Femur (tissue), 1 donor: ENCODE measurements around the gene C16orf46.

Experiments
- DNase-seq: peaks from one replicate; pipeline ENCODE4 v3.0.0-alpha.2; 2017

C16orf46 gene

DNA sequence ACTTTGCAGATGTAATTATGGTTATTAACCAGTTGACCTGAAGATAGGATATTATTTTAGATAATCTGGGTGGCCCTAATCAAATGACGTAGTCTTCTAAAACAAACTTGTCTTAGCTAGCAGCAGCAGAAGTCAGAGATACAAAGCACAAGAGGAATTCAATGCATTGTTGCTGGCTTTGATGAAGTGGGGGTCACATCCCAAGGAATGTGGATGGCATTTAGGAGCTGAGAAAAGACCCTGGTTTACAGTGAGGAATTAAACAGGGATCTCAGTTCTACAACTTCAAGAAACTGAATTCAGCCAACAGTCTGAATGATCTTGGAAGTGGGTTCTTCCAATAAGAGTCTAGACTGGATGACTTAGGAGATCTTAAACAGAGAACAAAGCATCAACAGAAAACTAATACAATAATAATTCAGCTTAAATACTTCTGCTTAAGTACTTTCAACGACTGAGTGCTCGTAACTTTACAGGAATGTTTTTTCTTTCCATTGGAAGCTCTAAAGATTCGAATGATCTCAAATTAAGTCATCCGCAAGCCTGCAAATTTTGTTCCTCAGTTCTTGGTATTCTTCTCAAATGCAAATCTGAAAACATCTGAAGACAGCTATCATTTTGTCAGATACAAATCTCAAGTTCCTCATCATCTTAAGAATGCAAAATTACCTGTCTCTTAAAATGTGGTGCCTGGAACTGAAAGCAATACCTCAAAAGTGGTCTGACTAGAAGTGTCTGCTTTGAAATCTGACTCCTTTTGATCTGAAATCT, 3.3 kb downstream of the C16orf46 start:
- DNase-seq, result no peak

DNA sequence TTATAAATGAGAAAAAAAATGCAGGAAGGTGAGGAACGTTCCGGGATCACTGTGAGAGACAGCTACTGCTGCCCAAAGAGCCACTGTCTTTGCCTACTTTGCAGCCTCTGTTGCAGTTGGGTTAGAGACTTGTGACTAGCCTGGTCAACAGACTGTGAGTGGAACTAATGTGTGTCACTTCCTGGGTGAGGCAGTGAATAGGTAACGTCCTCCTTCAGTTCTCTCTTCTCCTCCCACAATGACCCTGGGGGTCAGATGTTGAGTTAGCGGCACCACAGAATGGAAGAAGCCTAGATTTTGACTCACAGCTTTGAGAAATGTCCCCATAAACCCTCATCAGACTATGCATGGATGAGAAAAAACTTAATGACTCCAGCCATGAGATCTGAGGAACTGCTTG, 5.2 kb downstream of the C16orf46 start:
- no peak for DNase-seq

DNA sequence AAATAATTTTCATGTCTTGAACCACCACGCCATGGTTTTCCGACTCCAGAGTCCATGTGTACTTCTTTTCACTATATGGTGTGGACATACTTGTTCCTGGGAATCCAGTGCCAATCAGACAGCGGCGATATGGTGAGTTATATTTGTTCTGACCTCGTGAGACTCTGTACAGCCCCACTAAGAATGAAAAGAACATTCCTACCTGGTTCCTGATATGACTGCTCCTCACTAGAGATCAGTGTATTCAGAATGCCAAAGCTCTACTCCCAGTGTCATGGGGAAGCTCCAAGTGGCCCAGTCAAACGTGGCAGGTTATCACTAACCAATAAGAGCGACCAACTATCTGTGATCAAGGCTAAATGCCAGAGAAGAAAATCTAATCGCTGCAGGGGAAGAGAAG, 6.1 kb downstream of the C16orf46 start:
- no peak for DNase-seq

DNA sequence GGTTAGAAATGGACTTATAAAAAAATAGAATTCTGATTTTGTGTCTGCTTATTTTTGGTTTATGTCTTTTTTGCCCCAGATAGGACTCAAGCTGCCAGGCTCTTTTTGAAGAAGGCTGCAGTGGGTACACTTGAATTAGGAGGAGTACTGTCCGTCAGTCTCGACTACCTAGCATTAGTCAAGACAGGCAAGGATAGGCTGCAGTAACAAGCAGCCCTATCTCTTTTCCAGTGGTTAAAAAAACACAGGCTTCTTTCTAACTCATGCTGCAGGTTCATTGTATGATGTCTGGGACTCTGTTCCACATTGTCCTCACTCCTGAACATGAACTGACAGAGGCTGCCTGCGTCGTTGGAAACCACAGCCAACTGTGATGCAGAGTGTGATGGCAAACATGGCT, 8.0 kb downstream of the C16orf46 start:
- no peak for DNase-seq

DNA sequence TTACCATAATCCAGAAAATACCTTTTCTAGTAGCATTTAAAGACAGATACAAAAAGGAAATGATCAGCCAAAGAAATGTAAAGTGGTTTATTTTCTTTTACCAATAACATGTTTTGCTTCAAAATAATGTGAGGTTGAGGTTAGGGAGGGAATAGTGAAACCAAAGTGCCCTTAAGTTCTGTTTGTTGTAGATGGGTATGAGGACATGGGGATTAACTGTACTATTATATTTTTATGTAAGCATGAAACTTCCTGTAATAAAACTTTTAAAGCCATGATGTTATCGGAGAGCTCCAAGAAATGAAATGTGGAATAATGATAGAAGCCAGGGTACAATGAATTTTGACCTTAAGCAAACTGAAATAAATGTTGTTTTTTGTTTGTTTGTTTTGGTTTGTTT, 9.9 kb downstream of the C16orf46 start:
- DNase-seq, result no peak

DNA sequence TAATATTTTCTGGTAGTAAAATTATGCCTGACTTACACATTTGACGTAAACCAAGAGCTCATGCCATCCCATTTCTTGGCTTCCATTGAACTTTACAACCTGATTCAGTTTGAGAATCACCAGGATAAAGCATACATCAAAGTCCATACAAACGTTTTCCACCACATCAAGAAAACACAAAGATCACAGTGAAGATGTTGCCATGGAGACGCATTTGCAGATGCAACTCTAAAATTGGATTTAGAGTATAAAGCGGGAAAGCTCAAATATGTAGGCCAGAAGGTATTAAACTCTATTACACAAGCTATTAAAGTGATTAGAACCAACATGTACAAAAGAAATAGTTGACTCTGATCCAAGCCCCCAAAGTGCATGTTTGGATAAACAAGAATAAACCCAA, 10.4 kb downstream of the C16orf46 start:
- DNase-seq, result no peak

DNA sequence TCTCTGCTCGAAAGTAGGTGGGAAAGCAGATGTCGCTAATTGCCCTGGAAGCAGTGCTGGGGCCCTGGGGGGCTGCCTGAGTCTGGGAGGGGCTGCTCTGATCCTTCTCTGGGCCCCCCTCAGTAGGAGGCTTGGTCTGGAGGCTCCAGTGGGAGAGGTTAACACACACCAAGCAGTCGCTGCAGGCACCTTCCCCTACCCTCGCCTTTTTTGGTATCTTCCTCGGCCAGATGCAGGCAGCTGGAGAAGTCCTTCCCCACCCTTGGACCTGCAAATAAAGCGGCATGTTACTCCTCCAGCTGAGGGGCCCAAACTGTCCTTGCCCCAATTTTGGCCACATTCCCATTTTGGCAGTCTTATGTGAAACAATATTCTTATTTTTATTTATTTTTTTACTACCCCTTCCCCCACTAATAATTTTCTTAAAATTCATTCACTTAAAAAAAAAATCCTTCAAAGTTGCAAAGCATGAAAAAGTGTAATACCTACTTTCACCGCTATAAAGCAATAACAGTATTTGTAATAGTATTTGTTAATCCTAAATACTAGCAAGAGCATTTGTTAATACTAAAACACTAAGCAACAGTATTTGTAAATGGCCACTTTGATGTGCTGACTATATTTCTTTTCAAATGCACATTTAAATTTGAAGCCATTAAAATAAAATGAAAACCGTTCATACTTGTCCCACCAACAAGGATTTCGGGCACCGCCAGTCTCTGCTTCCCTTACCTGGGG, 15.0 kb downstream of the C16orf46 start:
- no peak for DNase-seq

DNA sequence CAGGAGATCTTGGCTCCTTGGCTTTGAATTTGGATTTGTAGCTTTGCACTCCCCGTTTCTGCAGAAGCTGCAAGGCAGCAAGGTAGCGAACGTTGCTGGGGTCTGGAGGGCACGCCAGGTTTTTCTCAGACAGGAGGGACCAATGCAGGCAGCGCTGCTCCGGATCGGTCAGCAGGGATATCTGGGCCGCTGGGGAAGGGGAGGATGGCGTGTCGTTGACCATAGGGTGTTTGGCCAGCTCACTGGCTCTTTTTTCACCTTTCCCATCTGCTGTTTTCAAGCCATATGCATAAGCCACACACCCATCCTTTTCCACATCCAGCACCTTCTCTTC, 15.8 kb downstream of the C16orf46 start:
- DNase-seq, result no peak

DNA sequence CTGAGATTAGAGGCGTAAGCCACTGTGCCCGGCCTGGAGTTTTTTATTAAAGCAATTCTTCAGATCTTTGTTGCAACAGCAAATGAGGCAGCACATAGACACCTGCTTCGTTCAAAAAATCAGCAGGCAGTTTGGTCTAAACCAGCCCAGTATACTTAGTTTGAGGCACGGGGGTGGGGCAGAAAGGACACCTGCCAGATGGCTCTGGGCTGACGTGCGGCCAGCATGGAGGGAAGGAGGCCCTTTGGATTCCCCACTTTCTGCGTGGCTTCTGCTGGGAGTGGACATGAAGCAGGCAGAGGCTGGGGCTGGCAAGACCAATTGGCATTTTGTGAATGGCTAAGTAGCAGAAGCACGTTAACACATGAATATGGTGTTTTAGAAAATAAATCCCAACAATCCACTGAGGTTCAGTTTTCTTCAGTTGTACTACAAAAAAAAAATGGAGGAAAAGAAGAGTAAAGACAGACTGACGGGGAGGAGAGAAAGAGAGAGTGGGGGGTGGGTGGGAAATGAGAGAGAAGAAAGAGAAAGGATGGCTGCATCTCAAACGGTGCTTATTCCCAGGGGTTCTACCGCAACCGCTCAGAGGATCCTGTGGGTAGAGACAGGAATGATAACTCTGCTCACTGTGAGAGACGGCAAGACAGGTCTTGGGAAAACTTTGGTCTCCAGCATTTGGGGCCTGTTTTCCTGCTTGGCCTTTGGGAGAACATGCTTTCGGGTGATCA, 16.3 kb downstream of the C16orf46 start:
- DNase-seq, result no peak

DNA sequence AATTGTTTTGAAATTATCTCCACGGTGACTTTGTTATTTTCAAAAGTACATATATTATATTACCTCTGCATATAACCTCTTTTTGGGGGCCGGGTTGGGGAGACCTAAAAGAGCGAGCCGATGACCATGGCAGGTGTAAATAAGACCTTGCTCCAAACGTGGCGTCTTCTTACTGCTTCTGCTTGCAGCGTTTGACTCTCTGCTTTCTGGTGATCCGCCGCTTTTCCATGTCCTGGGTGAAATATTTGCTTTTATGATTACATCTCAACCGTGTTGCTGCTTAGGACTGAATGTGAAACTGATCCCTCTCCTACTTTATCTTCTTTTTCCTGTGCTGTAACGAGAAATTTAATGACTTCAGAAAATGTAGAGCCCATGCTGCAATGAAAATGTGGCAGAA, 23.3 kb downstream of the C16orf46 start:
- DNase-seq, result no peak

DNA sequence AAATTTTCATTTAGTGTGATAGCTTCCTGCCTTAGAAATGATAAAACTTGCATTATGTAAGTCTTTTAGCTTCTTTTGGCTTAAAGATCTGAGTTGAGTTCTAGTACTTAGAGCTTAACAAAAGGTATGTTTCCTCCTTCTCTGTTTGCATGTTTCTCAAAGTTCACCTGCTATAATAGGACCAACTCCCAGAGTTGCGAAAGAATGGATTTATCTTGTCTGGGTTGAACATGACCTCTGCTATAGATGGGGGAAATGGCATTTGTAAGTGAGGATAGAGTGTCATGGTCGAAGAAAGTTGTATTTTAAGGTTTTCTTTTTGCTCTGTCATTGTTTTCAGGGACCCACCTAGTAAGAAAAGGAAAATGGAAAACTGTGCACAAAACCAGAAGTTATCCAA, 34.2 kb downstream of the C16orf46 start:
- DNase-seq, result no peak

DNA sequence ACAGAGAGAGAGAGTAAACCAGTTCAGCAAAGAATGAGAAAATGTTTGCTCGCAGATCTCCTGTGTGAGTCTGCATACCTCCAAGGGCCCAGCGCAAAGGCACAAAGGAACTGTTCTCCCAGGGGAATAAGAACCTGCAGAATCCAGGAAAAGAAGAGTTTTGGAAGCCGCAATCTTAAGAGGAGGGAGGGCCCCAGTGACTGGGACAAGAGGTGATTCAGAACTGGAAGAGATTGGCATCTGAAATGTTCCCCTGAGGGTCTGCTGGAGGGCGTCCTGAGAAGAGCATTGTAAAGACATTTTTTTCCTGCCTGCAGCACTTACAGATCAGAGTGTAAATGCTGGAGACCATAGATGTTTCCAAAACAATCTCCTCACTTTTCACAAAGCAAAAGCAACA, 35.3 kb downstream of the C16orf46 start:
- no peak for DNase-seq

DNA sequence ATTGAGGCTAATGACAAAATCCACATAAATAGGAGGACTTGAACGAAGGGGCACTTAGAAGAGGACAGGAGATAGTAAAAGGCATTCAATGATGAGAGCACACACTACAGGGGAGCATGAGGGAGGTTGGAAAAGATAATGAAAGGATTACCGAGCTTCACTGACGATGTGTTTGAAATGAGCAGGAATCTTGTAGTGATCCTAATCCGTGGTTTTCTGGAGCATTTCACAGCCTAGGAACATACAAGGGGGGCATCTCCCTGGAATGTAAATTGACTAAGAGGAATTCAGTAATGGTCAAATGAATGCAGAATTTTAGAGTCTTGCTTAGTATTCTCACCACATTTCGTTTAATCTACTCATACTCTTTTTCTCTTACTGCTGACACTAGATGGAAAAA, 36.2 kb downstream of the C16orf46 start:
- DNase-seq, result no peak

DNA sequence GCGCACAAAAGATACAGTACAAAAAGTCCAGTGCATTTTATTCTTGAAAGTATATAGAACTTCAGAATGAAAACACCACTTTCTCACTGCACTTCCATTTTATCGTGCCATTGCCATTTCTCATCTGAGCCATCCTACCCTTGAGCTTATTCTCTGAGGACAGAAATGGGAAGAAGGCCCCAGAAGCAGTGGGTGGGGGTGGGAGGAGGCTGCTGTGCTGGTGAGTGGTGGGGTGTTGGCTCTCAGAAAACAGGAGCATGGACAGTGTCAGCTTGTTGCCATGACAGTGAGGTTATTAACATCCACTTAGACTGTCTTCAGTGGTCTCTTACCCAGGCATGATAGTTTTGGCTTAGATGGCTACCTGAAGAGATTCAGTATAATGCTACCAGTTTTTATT, 36.9 kb downstream of the C16orf46 start:
- DNase-seq, result no peak

DNA sequence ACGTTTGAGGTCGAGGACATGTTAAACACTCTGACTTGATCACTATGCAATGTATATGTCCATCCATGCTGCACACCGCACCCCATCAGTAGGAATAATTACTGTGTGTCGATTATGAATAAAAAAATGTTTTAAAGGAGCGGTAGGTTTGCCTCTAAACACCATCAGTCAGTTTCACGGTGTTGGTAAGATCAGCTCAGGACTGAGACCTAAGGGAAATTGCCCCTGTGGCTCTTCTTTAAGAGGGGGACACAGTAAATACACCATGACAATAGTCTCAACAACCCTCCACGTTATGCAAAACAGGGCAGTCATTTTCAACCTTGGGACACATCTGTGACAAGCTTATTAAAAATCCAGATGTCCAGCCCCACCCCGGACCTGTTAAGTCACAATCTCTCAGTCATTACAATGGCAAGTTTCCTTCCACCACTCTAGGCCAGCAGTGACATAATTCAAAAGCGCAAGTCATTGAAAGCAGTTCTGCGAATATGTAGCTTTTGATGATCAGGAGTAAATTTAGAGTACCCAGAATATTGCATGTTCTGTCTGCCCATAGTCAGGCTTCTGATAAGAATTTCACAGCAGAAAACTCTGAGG, 40.2 kb downstream of the C16orf46 start:
- DNase-seq, result no peak

DNA sequence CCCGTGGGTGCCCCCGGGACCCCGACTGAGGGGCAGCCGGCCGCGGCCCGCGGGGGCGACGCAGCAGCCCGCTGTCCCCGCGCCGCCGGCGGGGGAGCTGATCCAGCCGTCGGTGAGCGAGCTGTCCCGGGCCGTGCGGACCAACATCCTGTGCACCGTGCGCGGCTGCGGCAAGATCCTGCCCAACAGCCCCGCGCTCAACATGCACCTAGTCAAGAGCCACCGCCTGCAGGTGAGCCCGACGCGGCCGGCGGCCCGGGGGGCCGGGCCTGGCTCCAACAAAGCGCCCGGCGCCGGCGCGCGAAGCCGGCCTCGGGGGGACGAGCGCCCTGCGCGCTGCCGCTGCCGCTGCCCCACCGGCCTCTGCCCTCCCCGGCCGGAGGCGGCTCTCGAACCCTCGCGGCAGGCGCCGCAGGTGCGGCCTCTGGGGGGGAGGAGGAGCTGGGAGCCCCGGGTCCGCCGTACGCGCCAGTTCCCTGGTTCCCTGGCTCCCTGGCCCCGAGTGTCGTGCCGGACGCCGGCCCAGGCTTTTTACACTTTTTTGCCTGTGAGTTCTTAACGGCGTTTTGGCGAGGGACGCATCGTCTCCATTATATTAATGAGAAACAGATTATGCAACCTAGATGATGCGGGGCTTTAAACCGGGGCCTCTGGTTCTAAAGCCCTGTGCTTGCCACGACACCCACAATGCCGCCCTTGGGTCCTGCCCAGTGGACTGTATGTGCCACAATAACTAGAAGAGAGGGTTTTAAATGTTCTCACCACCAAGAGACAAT, 40.9 kb downstream of the C16orf46 start:
- peak; percentile 41 for DNase-seq

DNA sequence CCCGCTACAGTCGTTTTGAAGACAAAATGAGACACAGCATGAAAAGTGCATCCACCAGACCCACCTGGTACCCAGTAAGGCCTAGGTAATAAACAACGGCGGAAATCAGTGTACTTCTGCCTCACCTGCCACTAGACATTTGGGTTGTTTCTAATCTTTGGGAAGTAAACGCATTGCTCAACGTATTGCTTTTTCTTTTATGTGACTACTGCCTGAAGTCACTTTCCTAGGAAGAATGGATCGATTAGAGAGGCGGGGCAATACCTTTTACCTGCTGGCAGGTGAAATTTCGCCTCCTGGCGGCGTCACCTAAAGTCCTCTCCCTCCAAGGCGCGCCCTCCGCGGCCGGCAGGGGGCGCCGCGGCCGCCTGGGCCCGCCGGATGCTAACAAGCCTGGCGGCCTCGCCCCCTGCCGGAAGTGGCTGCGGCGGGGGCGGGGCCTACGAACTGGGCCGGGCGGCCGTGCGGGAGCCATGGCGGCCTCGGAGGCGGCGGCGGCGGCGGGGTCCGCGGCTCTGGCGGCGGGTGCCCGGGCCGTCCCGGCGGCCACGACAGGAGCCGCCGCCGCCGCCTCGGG, 41.6 kb downstream of the C16orf46 start, which contains the start of gene ATMIN:
TSS of gene ATMIN (plus strand) at position 445 of the 577 bp plus-strand sequence. CDS start at position 474, 29 bp downstream.
- DNase-seq, result peak; percentile 89

DNA sequence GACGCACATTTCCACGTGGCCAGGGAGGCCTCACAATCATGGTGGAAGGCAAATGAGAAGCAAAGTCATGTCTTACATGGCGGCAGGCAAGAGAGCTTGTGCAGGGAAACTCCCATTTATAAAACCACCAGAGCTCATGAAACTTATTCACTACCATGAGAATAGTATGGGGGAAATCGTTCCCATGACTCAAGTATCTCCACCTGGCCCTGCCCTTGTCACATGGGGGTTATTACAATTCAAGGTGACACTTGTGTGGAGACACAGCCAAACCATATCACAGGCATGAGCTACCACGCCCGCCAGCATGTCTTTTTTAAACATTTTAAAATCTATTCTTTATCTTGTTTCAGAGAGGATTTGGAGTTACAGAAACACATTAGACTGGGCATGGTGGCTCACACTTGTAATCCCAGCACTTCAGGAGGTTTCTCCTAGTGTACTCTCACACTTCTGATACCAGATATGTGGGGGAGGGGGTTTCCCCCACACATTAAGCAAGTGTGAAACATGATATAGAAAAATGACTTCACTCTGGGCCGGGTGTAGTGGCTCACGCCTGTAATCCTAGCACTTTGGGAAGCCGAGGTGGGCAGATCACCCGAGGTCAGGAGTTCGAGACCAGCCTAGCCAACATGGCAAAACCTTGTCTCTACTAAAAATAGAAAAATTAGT, 47.0 kb downstream of the C16orf46 start:
- DNase-seq, result no peak

DNA sequence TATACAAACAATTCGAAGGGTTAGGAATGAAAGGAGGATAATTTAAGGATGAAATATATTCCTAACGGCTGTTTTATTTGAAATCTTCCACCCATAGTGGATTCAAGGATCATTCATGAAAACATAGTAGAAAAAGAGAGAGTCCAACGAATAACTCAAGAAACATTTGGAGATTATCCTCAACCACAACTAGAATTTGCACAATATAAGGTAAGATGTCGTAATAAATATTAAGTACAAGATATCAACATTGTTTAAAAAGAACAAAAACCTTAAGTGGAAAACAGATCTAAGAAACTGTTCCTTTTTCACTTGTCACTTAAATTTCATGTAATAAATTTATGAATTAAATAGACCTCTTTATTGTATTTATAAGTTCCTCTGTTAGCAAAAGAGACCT, 50.6 kb downstream of the C16orf46 start:
- no peak for DNase-seq

DNA sequence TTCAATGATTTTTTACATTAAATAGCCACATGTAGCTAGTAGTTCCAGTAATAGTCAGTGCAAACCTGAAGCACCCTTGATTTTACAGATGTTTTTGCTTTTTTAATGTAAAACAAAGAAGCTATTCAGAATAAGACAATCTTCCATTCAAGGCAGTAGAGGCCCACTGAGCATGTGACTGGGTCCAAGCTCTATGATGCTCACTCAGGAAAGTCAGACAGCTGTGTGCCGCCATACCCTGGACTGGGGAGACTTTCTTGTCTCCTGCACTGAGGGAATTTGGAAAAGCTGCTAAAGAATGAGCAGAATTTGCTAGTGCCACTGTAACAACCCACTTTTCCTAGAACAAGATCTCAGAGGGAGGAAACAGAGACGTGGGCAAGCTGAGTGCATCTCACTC, 58.5 kb downstream of the C16orf46 start:
- no peak for DNase-seq

DNA sequence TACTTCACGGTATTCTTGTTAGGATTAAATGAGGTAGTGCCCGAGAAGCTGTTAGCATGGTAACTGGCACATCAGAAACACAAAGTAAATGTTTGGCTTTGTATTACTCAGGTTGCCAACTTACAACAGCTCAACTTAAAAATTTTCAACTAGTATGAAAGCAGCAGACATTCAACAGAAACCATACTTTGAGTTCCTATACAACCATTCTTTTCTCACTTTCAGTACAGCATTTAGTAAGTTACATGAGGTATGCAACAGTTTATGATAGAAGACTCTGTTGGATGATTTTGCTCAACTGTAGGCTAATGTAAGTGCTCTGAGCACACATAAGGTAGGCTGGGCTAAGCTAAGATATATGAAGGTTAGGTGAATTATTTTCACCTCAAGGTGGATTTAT, 62.4 kb downstream of the C16orf46 start:
- no peak for DNase-seq

DNA sequence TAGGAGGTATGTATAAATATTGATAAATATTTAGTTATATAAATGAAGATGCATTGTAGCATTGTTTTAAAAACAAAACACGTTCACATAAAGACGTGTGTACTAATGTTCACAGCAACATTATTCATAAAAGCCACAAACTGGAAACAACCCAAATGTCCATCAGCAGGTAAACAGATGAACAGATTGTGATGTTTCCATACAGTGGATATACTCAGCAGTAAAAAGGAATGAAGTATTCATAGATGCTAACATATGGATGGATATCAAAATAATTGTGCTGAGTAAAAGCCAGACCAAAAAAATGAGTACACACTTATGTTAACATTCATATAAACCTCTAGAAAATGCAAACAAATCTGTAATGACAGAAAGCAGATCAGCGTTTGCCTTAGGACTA, 64.1 kb downstream of the C16orf46 start:
- no peak for DNase-seq
